HCT116 (cell line): ENCODE results near the gene SFXN4. TPM values are rescaled to one million over a fixed set of nuclear protein-coding genes. Genes with fewer than 3 reads are reported as not detected.

Experiments used
- ATAC-seq: fragments of 200-7000 bp; cut with Tn5 transposase; 2 replicates; pipeline ENCODE4 v1.9.1; 2020; ENCODE audit warnings: mild to moderate bottlenecking, moderate library complexity
- BruUV-seq: library from RNA; stranded (reverse); fragments of 400-500 nt; replicated peaks from 2 replicates; lab custom pipeline; 2021; lab: Mats Ljungman, UMichigan
- CTCF ChIA-PET: fragments of 300-600 bp; sonication (Branson Sonifier 250); formaldehyde crosslinking; loops from one replicate; lab custom pipeline; 2021; ENCODE audit warnings: antibody characterized with exemption; lab: Charles Lee
- POLR2A ChIA-PET: fragments of 300-600, 350-600 bp; sonication (Branson Sonifier 250); formaldehyde crosslinking; loops from one replicate; lab custom pipeline; 2021; ENCODE audit warnings: antibody characterized with exemption; lab: Charles Lee
- RAD21 ChIA-PET, 2 experiments: fragments of 300-600 bp; sonication (Branson Sonifier 250); formaldehyde crosslinking; loops; one replicate each; lab custom pipeline; 2023; ENCODE audit warnings: low total read pairs in 2 of 2; ENCODE audit not compliant: uncharacterized antibody in 2 of 2, unreplicated experiment in 2 of 2, low non-redundant PET in 1 of 2; lab: Charles Lee
- DNase-seq: peaks from one replicate; pipeline ENCODE4 v3.0.0-alpha.2; 2010; ENCODE audit warnings: low read depth, low spot score
- H2AFZ ChIP-seq: fragments of 200-600 bp; shearing (Covaris generic), sonication (generic); 2 replicates; pipeline ENCODE4 v1.6.1; 2017; ENCODE audit warnings: low read depth, mixed run types, mixed read lengths, antibody characterized with exemption, low read length; ENCODE audit not compliant: poor library complexity, severe bottlenecking
- H3K27ac ChIP-seq: 2 replicates; pipeline ENCODE4 v1.5.1; 2012; ENCODE audit warnings: low read depth, low read length
- H3K27me3 ChIP-seq: fragments of 200-600 bp; sonication (generic); 2 replicates; pipeline ENCODE4 v1.6.1; 2016; ENCODE audit warnings: mixed run types, low read length, mixed read lengths; ENCODE audit not compliant: insufficient read depth
- H3K36me3 ChIP-seq, 2 experiments: fragments of 200-500 bp in 1 of 2; fragments of 200-600 bp in 1 of 2; sonication (Bioruptor generic) in 1 of 2; sonication (generic) in 1 of 2; 2 replicates each; pipeline versions ENCODE4 v1.5.1 to v1.6.1; 2014 to 2016; ENCODE audit warnings: low read length in 2 of 2, inconsistent platforms in 1 of 2, mixed read lengths in 1 of 2, mixed run types in 1 of 2; ENCODE audit not compliant: insufficient read depth in 2 of 2, control insufficient read depth in 1 of 2
- H3K4me1 ChIP-seq, 2 experiments: fragments of 200-600 bp in 1 of 2; sonication (generic) in 1 of 2; 2 replicates each; pipeline versions ENCODE4 v1.5.1 to v1.6.1; 2012 to 2017; ENCODE audit warnings: low read length in 2 of 2, inconsistent platforms in 1 of 2, mild to moderate bottlenecking in 1 of 2, mixed read lengths in 1 of 2, mixed run types in 1 of 2, moderate library complexity in 1 of 2; ENCODE audit not compliant: insufficient read depth in 2 of 2, control insufficient read depth in 1 of 2
- H3K4me2 ChIP-seq: fragments of 200-600 bp; sonication (generic); 2 replicates; pipeline ENCODE4 v1.6.1; 2017; ENCODE audit warnings: mixed run types, low read length, mixed read lengths
- H3K4me3 ChIP-seq, 2 experiments: fragments of 200-600 bp in 1 of 2; sonication (generic) in 1 of 2; replicated peaks in 1 of 2; 2 replicates each; pipeline ENCODE4 v1.5.1; 2011 to 2016; ENCODE audit warnings: low read length in 2 of 2, control low read depth in 1 of 2, low read depth in 1 of 2, mild to moderate bottlenecking in 1 of 2, mixed read lengths in 1 of 2, mixed run types in 1 of 2
- H3K79me2 ChIP-seq: fragments of 200-600 bp; sonication (generic); 2 replicates; pipeline ENCODE4 v1.6.1; 2017; ENCODE audit warnings: mild to moderate bottlenecking, mixed run types, low read length, moderate library complexity, mixed read lengths; ENCODE audit not compliant: insufficient read depth
- H3K9ac ChIP-seq: fragments of 200-600 bp; sonication (generic); 2 replicates; pipeline ENCODE4 v1.6.1; 2016; ENCODE audit warnings: low read length, mixed read lengths
- H3K9me2 ChIP-seq: fragments of 200-600 bp; sonication (generic), shearing (Covaris generic); 2 replicates; pipeline ENCODE4 v1.6.1; 2017; ENCODE audit warnings: mixed run types, mild to moderate bottlenecking, moderate library complexity; ENCODE audit not compliant: insufficient read depth
- H3K9me3 ChIP-seq, 2 experiments: fragments of 200-500 bp in 1 of 2; fragments of 200-600 bp in 1 of 2; sonication (Bioruptor generic) in 1 of 2; sonication (generic) in 1 of 2; 2 replicates each; pipeline ENCODE4 v1.6.1; 2014 to 2017; ENCODE audit warnings: low read length in 2 of 2, mixed read lengths in 2 of 2, inconsistent platforms in 1 of 2, low read depth in 1 of 2, mild to moderate bottlenecking in 1 of 2, mixed run types in 1 of 2, moderate library complexity in 1 of 2; ENCODE audit not compliant: control insufficient read depth in 1 of 2, insufficient read depth in 1 of 2
- H4K20me1 ChIP-seq: fragments of 200-600 bp; sonication (generic), shearing (Covaris generic); 2 replicates; pipeline ENCODE4 v1.6.1; 2017; ENCODE audit warnings: mixed run types, mild to moderate bottlenecking, moderate library complexity; ENCODE audit not compliant: insufficient read depth
- ATF3 ChIP-seq: IDR thresholded peaks from 2 replicates; pipeline ENCODE4 v1.6.1; 2012
- CEBPB ChIP-seq: IDR thresholded peaks from 2 replicates; pipeline ENCODE4 v1.6.1; 2012; ENCODE audit warnings: low read depth
- CTCF ChIP-seq, 3 experiments: fragments of 200-600 bp in 1 of 3; sonication (generic) in 1 of 3; IDR thresholded peaks in 2 of 3; conservative IDR thresholded peaks in 1 of 3; 2 replicates each; pipeline ENCODE4 v1.5.1; 2012 to 2017; ENCODE audit warnings: low read depth in 2 of 3, low read length in 2 of 3, antibody characterized with exemption in 1 of 3, borderline replicate concordance in 1 of 3, control low read depth in 1 of 3, mild to moderate bottlenecking in 1 of 3, mixed read lengths in 1 of 3, mixed run types in 1 of 3, moderate library complexity in 1 of 3; ENCODE audit not compliant: insufficient read depth in 1 of 3
- EGR1 ChIP-seq: IDR thresholded peaks from 2 replicates; pipeline ENCODE4 v1.6.1; 2012; ENCODE audit warnings: low read depth
- EZH2 ChIP-seq: fragments of 200-600 bp; sonication (generic); IDR thresholded peaks from 2 replicates; pipeline ENCODE4 v1.6.1; 2017; ENCODE audit warnings: antibody characterized with exemption, mixed run types
- EZH2phosphoT487 ChIP-seq: fragments of 200-600 bp; IDR thresholded peaks from 2 replicates; pipeline ENCODE4 v1.6.1; 2018; ENCODE audit warnings: antibody characterized with exemption, borderline replicate concordance
- JUND ChIP-seq: IDR thresholded peaks from 2 replicates; pipeline ENCODE4 v1.6.1; 2012
- POLR2AphosphoS5 ChIP-seq: IDR thresholded peaks from 2 replicates; pipeline ENCODE4 v1.6.1; 2011; ENCODE audit warnings: mild to moderate bottlenecking, low read depth, low read length, moderate library complexity
- REST ChIP-seq: IDR thresholded peaks from 2 replicates; pipeline ENCODE4 v1.6.1; 2012; ENCODE audit warnings: low read depth
- SIN3A ChIP-seq: IDR thresholded peaks from 2 replicates; pipeline ENCODE4 v1.6.1; 2012; ENCODE audit warnings: low read depth
- TCF7L2 ChIP-seq: IDR thresholded peaks from 2 replicates; pipeline ENCODE4 v1.7.0; 2011; ENCODE audit warnings: borderline replicate concordance, inconsistent platforms; ENCODE audit not compliant: insufficient read depth, insufficient read length; ENCODE audit errors: extremely low read depth
- YY1 ChIP-seq: IDR thresholded peaks from 2 replicates; pipeline ENCODE4 v1.6.1; 2011; ENCODE audit warnings: low read length, low read depth, moderate library complexity, mild to moderate bottlenecking; ENCODE audit not compliant: insufficient replicate concordance; ENCODE audit errors: extremely low read depth
- intact Hi-C: fragments of 100-400 bp; cut with micrococcal nuclease; formaldehyde crosslinking; loops from 2 replicates; pipeline ENCODE4 v1.10.0; 2022
- total RNA-seq: library from RNA; stranded (reverse); gene quantifications from one replicate; pipeline ENCODE4 v1.2.1, GENCODE V29; 2021; ENCODE audit not compliant: unreplicated experiment

Gene SFXN4
- total RNA-seq, 1 experiment from 2014 or later: 58.2 TPM

- Histone ChIP-seq H3K9me2 (no peaks in the 10 kb centered on the region; the same call in 1 of the 2 replicates), H3K4me2 (no peak overlapping the region), H3K27ac (no peak overlapping the region), H3K36me3 (no peaks in the 10 kb centered on the region), H4K20me1 (no peaks in the 10 kb centered on the region), H3K9me3 (no peaks in the 10 kb centered on the region), H3K79me2 (peaks cover 12% of the 10 kb centered on the region), H3K4me3 (no peak overlapping the region), H3K27me3 (no peaks in the 10 kb centered on the region), H3K9ac (no peak overlapping the region), H2AFZ (no peak overlapping the region), H3K4me1 (peaks cover 4 to 25% of the 10 kb centered on the region in 2 experiments)
- ATAC-seq (no peak), DNase-seq (no peak)
- ChIA-PET POLR2A (interaction anchor here (0.6 kb wide), 2 partner anchors 15 to 171 kb away, joined by 3 to 5 read pairs; no protein-coding TSS in a partner anchor), CTCF (no interaction called here), RAD21 (interaction anchor here in 1 of 2 experiments (0.7 kb wide), 1 partner anchor 388 kb away, joined by 3 read pairs; no protein-coding TSS in a partner anchor)
- no peak for TF ChIP-seq ATF3
- no peak for TF ChIP-seq EZH2phosphoT487
- no peak for TF ChIP-seq POLR2AphosphoS5
- no peak for TF ChIP-seq SIN3A
- no peak for TF ChIP-seq REST
- TF ChIP-seq CTCF (IDR thresholded peaks at IDR 0.05 in 2 of 3, conservative IDR thresholded peaks at IDR 0.05 in 1 of 3; ENCODE audit: borderline replicate concordance in 1 of 3, insufficient read depth in 1 of 3, low read depth in 2 of 3, low read length in 2 of 3): no peak
- TF ChIP-seq TCF7L2: no peak
- TF ChIP-seq YY1: no peak
- TF ChIP-seq EZH2: no peak
- no peak for TF ChIP-seq EGR1
- no peak for TF ChIP-seq CEBPB
- TF ChIP-seq JUND: no peak
- intact Hi-C loops: no loop called here
- no TSS peak for BruUV-seq
Observed at GRCh38 chr10:119101366-119102098, 64.0 kb downstream of the SFXN4 start.
